Measurements from ENCODE around the gene TBC1D7. TPM values are rescaled to one million over a fixed set of nuclear protein-coding genes. Genes with fewer than 3 reads are reported as not detected.

The TBC1D7 gene
- total and polyA plus RNA-seq, 2 donors (not counting 1 experiment from before 2014, with no cell fraction given): 21.5 to 22.3 TPM

- WGBS (ENCODE audit: insufficient coverage): 62% methylated on average over 13 of the region's 13 CpGs
- peaks cover 55 to 68% of the 10 kb centered on the region in 2 donors for H3K4me1 ChIP-seq (ENCODE audit: control insufficient read depth in 2 of 2, insufficient read depth in 2 of 2, low read length in 2 of 2)
- H3K4me2 ChIP-seq (replicated peaks; ENCODE audit: low read depth, low read length, poor library complexity, severe bottlenecking): peak overlapping the region; percentile 83
- H3K4me3 ChIP-seq (ENCODE audit: control extremely low read depth in 1 of 5, extremely low read depth in 1 of 5, insufficient read depth in 1 of 5, low read depth in 2 of 5, low read length in 4 of 5): peak overlapping the region in 1 of 5 experiments; percentile 42
- ChIA-PET POLR2A (interaction anchor here (0.5 to 1.8 kb wide), 6 partner anchors 9 to 220 kb away, joined by 3 to 11 read pairs (median 4); partner anchors contain the start of genes SIRT5 and TBC1D7), CTCF (interaction anchor here (0.7 to 4.4 kb wide), 18 partner anchors 9 to 443 kb away, joined by 3 to 26 read pairs (median 6); partner anchors contain the start of genes GFOD1, NOL7, SIRT5 and TBC1D7)
- DNase-seq: peak; percentile 68
- no peaks in the 10 kb centered on the region for H4K20me1 ChIP-seq (ENCODE audit: control insufficient read depth, insufficient read depth, low read length, poor library complexity, severe bottlenecking)
- H3K27ac ChIP-seq (ENCODE audit: low read length in 2 of 2): peak overlapping the region; percentile 91 to 99
- intact Hi-C loops (cut with micrococcal nuclease): loop anchor here (1.0 to 2.0 kb wide), 5 partner anchors 18 to 172 kb away; no protein-coding TSS in a partner anchor
- H3K9ac ChIP-seq (ENCODE audit: low read length): peak overlapping the region; percentile 62
- peak; percentile 21 for ATAC-seq (ENCODE audit: low read depth)
- H3K9me3 ChIP-seq (ENCODE audit: control extremely low read depth in 1 of 3, control insufficient read depth in 2 of 3, insufficient read depth in 1 of 3, low read length in 2 of 3): peaks cover 0 to 3% (median 0%) of the 10 kb centered on the region in 3 donors
- no peaks in the 10 kb centered on the region for H3K36me3 ChIP-seq (replicated peaks in 1 of 2; ENCODE audit: control extremely low read depth in 1 of 2, control insufficient read depth in 1 of 2, extremely low read depth in 1 of 2, insufficient read depth in 2 of 2, low read length in 1 of 2)
- H3K27me3 ChIP-seq (replicated peaks in 1 of 4; ENCODE audit: control extremely low read depth in 1 of 4, control insufficient read depth in 3 of 4, insufficient read depth in 4 of 4, low read length in 3 of 4): no peaks in the 10 kb centered on the region
- TF ChIP-seq CTCF (IDR thresholded peaks at IDR 0.05): no peak
- TF ChIP-seq EZH2 (IDR thresholded peaks at IDR 0.05; ENCODE audit: borderline replicate concordance, insufficient read depth, low read depth, low read length, poor library complexity, severe bottlenecking): no peak
- H3K27ac Mint-ChIP-seq: peak overlapping the region; percentile 92
- H3K79me2 ChIP-seq (ENCODE audit: control insufficient read depth, insufficient read depth, low read length): peaks cover 7% of the 10 kb centered on the region
- H3K4me1 Mint-ChIP-seq: peaks cover 67% of the 10 kb centered on the region
- peak overlapping the region; percentile 80 for H3K4me3 Mint-ChIP-seq
- no peak overlapping the region for H2AFZ ChIP-seq (ENCODE audit: insufficient read depth, low read depth, low read length, poor library complexity, severe bottlenecking)
- H3K9me3 Mint-ChIP-seq (ENCODE audit: insufficient read depth): no peaks in the 10 kb centered on the region
- no peaks in the 10 kb centered on the region for H3K27me3 Mint-ChIP-seq
Measured at GRCh38 chr6:13354331-13355042, 26.1 kb upstream of the TBC1D7 start.

- intact Hi-C loops (cut with micrococcal nuclease): no loop called here
- 100% methylated on average over 1 of the region's 9 CpGs for WGBS (ENCODE audit: insufficient coverage)
- H3K27me3 Mint-ChIP-seq: no peaks in the 10 kb centered on the region
Measured at GRCh38 chr6:13352165-13352564, 23.8 kb upstream of the TBC1D7 start.

More at GRCh38 chr6:13352165-13352564, 23.8 kb upstream of the TBC1D7 start:
- ATAC-seq (ENCODE audit: low read depth) (no peak), DNase-seq (no peak)
- H3K4me3 Mint-ChIP-seq: no peak overlapping the region
- ChIA-PET CTCF (interaction anchor here (1.2 to 1.4 kb wide), 2 partner anchors 15 to 21 kb away, joined by 4 to 7 read pairs; no protein-coding TSS in a partner anchor), POLR2A (no interaction called here)
- no peaks in the 10 kb centered on the region for H3K36me3 ChIP-seq (replicated peaks in 1 of 2; ENCODE audit: control extremely low read depth in 1 of 2, control insufficient read depth in 1 of 2, extremely low read depth in 1 of 2, insufficient read depth in 2 of 2, low read length in 1 of 2)
- H2AFZ ChIP-seq (ENCODE audit: insufficient read depth, low read depth, low read length, poor library complexity, severe bottlenecking): no peak overlapping the region
- H3K4me2 ChIP-seq (replicated peaks; ENCODE audit: low read depth, low read length, poor library complexity, severe bottlenecking): no peak overlapping the region
- H3K4me1 Mint-ChIP-seq: peaks cover 48% of the 10 kb centered on the region
- no peak overlapping the region for H3K27ac Mint-ChIP-seq
- no peak overlapping the region for H3K9ac ChIP-seq (ENCODE audit: low read length)
- H3K9me3 Mint-ChIP-seq (ENCODE audit: insufficient read depth): no peaks in the 10 kb centered on the region
- peaks cover 39 to 47% of the 10 kb centered on the region in 2 donors for H3K4me1 ChIP-seq (ENCODE audit: control insufficient read depth in 2 of 2, insufficient read depth in 2 of 2, low read length in 2 of 2)
- no peak overlapping the region for H3K27ac ChIP-seq (ENCODE audit: low read length in 2 of 2)
- no peaks in the 10 kb centered on the region for H4K20me1 ChIP-seq (ENCODE audit: control insufficient read depth, insufficient read depth, low read length, poor library complexity, severe bottlenecking)
- no peaks in the 10 kb centered on the region for H3K79me2 ChIP-seq (ENCODE audit: control insufficient read depth, insufficient read depth, low read length)
- no peaks in the 10 kb centered on the region for H3K9me3 ChIP-seq (ENCODE audit: control extremely low read depth in 1 of 3, control insufficient read depth in 2 of 3, insufficient read depth in 1 of 3, low read length in 2 of 3)
- H3K27me3 ChIP-seq (replicated peaks in 1 of 4; ENCODE audit: control extremely low read depth in 1 of 4, control insufficient read depth in 3 of 4, insufficient read depth in 4 of 4, low read length in 3 of 4): no peaks in the 10 kb centered on the region
- H3K4me3 ChIP-seq (ENCODE audit: control extremely low read depth in 1 of 5, extremely low read depth in 1 of 5, insufficient read depth in 1 of 5, low read depth in 2 of 5, low read length in 4 of 5): no peak overlapping the region
- no peak for TF ChIP-seq EZH2 (IDR thresholded peaks at IDR 0.05; ENCODE audit: borderline replicate concordance, insufficient read depth, low read depth, low read length, poor library complexity, severe bottlenecking)

Measured in B cell (primary cell).